GM19035 (cell line): Measurements from ENCODE around the gene LCP2.

Experiments
- ATAC-seq: cut with Tn5 transposase; IDR thresholded peaks from one replicate; pipeline ENCODE4 v1.9.1; 2021; ENCODE audit not compliant: unreplicated experiment

LCP2 gene

DNA sequence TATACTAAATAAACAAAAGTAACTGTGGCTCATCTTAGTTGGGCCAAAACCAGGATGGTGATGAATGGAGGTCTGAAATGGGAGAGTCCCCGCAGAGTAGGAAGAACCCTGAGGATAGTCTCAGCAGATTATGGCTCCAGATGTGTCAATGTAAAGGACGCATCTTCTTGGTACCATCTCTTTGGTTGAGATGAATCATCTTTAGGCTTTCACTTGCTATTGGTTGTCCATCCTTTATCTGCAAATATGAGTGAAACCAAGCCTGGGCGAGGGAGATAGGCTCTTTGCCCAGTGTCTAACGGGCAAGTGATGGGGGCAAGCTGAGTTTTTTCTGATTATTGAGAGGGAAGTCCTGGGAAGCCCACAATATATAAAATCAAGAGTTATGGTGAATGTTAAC, 19.4 kb upstream of the LCP2 start:
- no peak for ATAC-seq

DNA sequence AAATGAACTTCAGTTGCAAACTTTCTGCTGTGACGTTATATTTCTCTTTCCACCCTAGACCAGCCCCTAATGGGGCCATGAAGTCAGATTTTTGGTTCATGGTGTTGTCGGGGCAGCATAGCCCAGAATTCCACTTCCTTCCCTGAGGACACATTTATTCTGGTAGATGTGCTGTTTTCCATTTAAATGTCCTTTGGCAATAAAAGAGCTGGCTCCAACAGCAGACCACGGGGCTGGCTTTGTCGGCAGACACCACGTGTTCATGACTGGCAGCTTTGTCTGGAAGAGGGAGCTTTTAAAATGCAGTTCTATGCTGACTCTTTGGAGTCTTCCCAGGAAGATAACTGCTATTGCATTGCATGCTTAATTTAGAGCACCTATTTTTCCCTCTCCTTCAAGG, 17.6 kb upstream of the LCP2 start:
- ATAC-seq = no peak

GRCh38 chr5:170314541-170315095, 17.0 kb upstream of the LCP2 start:
- no peak for ATAC-seq

- ATAC-seq = no peak
Measured at GRCh38 chr5:170313816-170314215, 16.2 kb upstream of the LCP2 start.

GRCh38 chr5:170313344-170313743, 15.8 kb upstream of the LCP2 start:
- no peak for ATAC-seq

DNA sequence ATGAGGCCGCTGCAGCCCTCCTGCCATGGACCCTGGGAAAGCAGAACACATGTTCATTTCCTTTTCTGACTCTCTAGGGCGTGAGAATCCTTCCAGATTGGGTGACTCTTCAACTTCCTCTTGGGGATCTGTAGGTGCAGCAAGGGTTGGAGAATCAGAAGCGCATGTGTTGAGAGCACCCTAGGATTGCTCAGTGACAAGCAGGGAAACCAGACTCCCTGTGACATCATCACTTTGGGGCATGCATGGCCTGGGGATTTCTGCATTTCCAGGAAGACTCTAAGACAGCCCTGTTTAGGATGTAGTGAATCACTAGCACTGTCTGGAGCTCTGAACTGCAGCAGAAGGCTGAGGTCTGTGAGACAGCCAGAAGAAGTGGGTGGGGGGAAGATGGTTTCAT, 15.1 kb upstream of the LCP2 start:
- no peak for ATAC-seq

DNA sequence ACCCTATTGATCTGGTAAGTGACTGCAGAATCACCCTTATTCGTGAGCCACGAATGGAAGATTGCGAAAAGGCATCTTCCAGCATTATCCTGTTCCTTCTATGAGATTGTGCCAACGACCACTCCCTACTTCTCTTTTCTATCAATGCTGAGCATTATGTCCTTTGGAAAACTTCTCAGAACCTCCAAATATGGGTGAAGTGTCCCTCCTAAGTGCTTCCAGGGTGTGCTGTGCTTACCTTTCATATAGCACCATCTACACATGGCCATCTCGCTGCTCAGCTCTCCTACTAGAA, 14.7 kb upstream of the LCP2 start:
- no peak for ATAC-seq

DNA sequence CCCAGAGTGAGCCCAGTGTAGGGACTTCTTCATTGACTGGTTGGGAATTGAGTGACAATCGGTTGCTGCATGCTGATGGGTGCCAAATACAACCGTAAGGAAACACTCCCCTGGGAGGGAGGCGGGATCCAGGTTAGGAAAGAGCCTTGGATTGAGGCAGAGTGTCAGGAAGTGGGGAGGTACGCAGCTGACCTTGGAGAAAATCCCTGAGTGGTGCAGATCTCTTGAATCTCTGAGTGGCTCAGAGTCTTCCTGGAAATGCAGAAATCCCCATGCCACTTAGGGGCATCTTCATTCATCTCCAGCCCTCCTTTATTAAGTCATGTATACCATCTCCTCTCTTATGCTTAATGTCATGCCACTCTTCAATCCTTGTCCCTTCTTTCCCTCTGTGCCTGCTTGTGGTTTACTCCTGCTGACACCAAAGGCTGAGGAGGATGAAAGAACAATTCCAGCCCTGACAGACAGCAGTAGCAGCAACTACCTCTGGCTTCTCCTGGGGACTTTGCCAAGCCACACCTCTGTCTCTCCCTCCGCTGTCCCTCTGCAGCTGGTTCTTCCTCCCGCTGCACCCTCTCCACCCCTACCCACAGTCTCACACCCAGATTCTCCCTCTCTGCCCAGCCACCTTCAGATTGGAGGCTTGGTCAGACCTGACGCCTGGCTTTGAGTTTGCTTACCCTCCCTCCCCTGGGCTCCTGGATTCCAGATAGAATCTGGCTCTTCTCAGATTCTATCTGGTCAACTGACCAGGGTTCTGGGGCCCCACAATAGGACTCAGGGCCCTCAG, 14.1 kb upstream of the LCP2 start:
- ATAC-seq = no peak

- ATAC-seq = no peak
Measured at GRCh38 chr5:170310256-170310926, 12.8 kb upstream of the LCP2 start.

DNA sequence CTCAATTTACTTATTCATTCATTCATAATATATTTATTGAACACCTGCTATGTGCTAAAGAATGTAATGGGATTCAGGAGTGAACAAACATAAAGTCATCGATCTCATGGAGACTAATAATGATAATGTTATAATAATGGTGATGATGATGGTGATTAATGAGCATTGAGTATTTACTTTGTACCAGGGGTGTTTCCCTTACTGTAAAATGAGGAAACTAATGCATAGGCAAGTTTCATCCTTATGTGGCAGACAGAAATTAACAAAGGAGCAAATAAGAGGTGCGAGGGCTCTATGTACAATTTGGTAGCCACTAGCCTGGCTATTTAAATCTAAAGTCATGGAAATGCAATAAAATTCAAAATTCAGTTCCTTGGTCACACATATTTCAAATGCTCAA, 11.1 kb upstream of the LCP2 start:
- no peak for ATAC-seq

- ATAC-seq = no peak
Measured at GRCh38 chr5:170307575-170308465, 10.2 kb upstream of the LCP2 start.

GRCh38 chr5:170306381-170306831, 8.8 kb upstream of the LCP2 start:
- no peak for ATAC-seq

DNA sequence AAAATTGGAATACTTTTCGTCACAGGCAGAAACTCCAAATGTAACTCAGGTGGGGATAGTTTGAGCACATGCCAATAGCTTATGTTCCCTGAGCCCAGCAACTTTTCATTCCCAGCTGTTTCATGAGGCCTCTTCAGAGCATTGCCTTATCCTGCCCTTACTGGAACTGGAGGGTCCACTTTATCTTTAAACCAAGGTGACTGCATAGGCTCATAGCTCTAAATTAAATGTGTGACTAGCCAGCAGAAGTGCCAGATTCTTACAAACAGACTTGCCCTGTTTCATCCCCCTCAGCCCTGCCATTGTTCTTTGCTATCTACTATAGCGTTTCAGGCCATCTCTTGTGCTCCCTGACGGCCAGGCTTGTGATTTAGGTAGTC, 8.1 kb upstream of the LCP2 start:
- no peak for ATAC-seq

GRCh38 chr5:170305016-170305645, 7.6 kb upstream of the LCP2 start:
- no peak for ATAC-seq

- no peak for ATAC-seq
Measured at GRCh38 chr5:170303549-170303948, 6.0 kb upstream of the LCP2 start.

DNA sequence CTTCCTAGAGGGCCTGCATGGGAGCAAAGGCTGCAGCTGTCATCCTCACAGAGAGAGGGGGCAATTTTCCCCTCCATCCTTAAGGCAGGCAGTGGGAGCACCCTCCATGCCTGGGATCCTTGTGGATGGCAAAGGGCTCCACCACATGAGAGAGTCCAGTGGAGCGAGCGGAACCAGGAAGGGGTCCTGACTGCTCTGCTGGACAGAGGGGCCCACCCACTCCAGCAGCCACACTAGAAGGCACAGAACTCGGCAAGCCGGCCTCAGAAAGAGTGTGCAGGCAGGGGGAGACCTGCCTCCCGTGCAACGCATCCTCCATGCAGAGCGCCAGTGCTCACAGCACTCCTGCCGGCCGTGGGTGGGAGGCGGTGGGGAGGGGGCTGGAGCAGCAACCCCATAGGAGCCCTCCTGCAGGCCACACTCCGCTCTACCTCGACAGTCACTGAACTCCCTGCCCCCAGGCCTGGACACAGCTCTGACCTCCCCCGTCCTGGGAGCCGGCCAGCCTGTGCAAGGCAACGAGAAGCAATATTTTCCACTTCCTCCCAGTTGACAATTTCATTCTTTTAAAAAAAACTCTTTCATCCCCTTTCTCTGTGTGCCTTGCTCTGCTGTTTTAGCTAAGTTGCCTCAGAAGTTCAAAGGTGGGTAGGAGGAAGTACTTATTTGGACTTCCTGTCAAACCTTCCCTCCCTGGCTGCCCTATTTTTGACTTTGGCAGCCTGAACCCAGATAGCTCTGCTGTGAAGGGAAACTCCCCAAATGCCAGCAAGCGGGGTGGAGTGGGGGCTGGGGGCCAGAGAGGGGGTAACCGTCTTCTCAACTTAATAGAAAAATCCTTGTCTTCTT, 5.3 kb upstream of the LCP2 start:
- peak; percentile 82 for ATAC-seq

DNA sequence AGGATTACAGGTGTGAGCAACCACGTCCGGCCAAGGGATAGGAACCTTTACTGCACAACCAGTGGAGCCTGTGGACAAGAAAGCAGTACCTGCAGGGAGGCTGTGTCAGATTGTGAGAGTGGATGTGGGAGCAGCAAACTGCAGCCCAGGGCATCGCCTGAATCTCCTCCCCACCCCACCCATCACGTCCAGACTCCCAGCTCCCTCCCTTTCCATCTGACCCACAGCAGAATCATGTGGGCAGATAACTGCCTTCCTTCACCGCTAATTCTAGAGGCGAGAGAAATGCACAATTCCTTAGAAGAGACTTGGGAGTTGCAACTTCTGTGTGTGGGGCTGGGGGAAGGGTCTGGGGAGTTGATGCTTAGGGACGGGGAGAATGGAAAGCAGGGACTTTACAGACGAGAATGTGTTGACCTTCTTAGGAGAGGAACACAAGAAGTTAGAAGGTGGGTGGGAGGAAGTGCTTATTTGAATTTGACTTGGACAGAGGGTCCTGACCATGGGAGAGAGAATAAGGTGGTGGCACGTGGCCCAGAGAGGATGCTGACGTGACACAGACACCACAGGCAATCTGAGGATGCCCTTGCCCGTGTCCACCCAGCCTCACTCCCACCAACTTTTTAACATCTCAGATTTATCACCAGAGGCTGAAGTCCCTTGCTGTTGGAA, 4.5 kb upstream of the LCP2 start:
- no peak for ATAC-seq

GRCh38 chr5:170301149-170301548, 3.6 kb upstream of the LCP2 start:
- ATAC-seq = no peak

DNA sequence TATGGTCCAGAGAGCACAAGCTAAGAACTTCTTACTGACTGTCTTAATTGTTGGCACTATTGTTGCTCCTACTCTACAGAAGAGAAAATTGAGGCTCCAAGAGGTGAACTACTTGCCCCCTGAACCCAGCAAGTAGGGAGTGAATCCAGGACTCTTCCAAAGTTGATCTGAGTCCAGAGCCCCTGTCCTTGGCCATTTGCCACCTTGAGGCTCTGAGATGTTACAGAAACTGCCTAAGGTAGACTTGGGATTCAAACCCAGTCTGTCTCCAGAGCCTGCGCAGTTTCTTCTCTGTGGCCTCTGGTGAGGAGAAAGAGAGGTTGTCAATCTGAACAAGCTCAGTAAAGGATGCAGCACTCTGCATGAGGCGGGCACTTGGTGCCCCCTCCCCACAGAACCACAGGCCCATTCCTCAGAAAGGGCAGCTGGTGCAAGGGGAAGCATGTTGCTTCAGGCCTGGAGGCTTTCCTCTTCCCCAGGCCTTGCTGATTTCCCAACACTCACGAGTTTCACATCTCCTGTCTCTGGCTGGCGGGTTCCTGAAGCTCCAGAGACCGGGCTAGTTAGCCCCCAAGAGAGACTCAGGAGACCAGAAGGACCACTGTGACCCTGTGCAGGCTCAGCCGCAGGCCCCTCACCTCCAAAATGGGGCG, 2.9 kb upstream of the LCP2 start:
- ATAC-seq = no peak
